Spinal cord (tissue), 10 donors: Measurements from ENCODE around the gene GRK6. TPM values are rescaled to one million over a fixed set of nuclear protein-coding genes. Genes with fewer than 3 reads are reported as not detected.
"Not testable (repeated sequence)": the region's sequence is repeated elsewhere in the genome, so short reads cannot be mapped to it uniquely, and the experiment has no call there.

Experiments
- DNase-seq, 6 donors: peaks; one replicate each; pipeline versions ENCODE4 v3.0.0 to v3.0.0-alpha.2; 2013 to 2015; ENCODE audit warnings: low spot score in 6 of 6, low read depth in 4 of 6
- H3K27ac ChIP-seq: one replicate; pipeline ENCODE4 v1.5.1; 2013; ENCODE audit warnings: low read depth, low read length, control low read depth
- H3K27me3 ChIP-seq: one replicate; pipeline ENCODE4 v1.6.1; 2013; ENCODE audit warnings: low read length; ENCODE audit not compliant: control insufficient read depth, insufficient read depth
- H3K36me3 ChIP-seq: one replicate; pipeline ENCODE4 v1.6.1; 2013; ENCODE audit warnings: low read length; ENCODE audit not compliant: control insufficient read depth, insufficient read depth
- H3K4me1 ChIP-seq: one replicate; pipeline ENCODE4 v1.6.1; 2013; ENCODE audit warnings: low read length; ENCODE audit not compliant: control insufficient read depth, insufficient read depth
- H3K4me3 ChIP-seq: one replicate; pipeline ENCODE4 v1.5.1; 2013; ENCODE audit warnings: low read depth, low read length, control low read depth
- H3K9me3 ChIP-seq: one replicate; pipeline ENCODE4 v1.6.1; 2013; ENCODE audit warnings: low read length; ENCODE audit not compliant: control insufficient read depth, insufficient read depth
- WGBS: methylation state at CpG from one replicate; pipeline ENCODE4 v1.1.5; 2013; ENCODE audit warnings: missing lambda C conversion rate; ENCODE audit not compliant: insufficient coverage; 5-methylcytosine and 5-hydroxymethylcytosine counted together
- polyA plus RNA-seq, 2 donors: library from polyadenylated mRNA; unstranded; fragments of 120-200 nt; gene quantifications; one replicate each; pipeline ENCODE4 v1.2.1, GENCODE V29; 2013; ENCODE audit not compliant: insufficient read length in 2 of 2
- total RNA-seq, 2 donors: library from RNA; depleted of rRNA in 1 of 2; stranded (reverse); fragments of 120-200 nt in 1 of 2; fragments of >200 nt in 1 of 2; gene quantifications; one replicate each; pipeline versions ENCODE4 v1.2.3 to v1.2.4, GENCODE V29; 2013 to 2014
- donor health status: healthy.

Gene GRK6
- total and polyA plus RNA-seq, 4 donors = 16.7 to 42.4 (median 32.2) TPM

DNA sequence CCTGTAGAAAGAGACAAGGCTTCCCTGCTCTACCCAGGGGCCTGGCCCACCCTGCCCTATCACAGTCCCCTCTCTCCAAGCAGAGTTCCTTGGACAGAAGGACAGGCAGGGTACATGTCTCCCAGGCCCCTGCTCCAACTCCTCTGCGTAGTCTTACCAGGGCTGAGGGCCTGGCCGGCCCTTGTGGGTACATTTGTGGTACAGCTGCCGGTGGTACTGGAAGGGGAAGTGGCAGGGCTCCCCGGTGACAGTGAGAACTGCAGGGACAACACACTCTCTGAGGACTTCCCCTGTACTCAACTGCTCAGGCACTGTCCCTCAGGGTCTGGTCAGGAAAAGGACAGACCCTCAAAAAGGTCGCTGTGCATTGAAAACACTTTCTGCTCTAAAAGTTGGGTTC, 20.7 kb upstream of the GRK6 start:
- DNase-seq = no peak
- Histone ChIP-seq H3K27ac (no peak overlapping the region), H3K4me3 (no peak overlapping the region), H3K4me1 (peaks cover 39% of the 10 kb centered on the region), H3K36me3 (no peaks in the 10 kb centered on the region), H3K27me3 (peaks cover 43% of the 10 kb centered on the region), H3K9me3 (no peaks in the 10 kb centered on the region)
- 84% methylated on average over 4 of the region's 5 CpGs for WGBS

GRCh38 chr5:177409043-177409801, 17.3 kb upstream of the GRK6 start, which contains the start of gene F12:
Gene F12, minus strand, starts transcription at chr5:177409564. Its CDS starts 37 bp downstream, at chr5:177409527.
- H3K4me3 ChIP-seq = no peak within 1 kb of the TSS
- no peak within 1 kb of the TSS for H3K27ac ChIP-seq
- H3K27me3 ChIP-seq = peaks cover 9% of the 10 kb centered on the region
- no peaks in the 10 kb centered on the region for H3K36me3 ChIP-seq
- no peak for DNase-seq
- WGBS = 89% methylated on average over 8 of the region's 9 CpGs
- H3K9me3 ChIP-seq = no peaks in the 10 kb centered on the region
- H3K4me1 ChIP-seq = peaks cover 15% of the 10 kb centered on the region

- no peak for DNase-seq
- H3K27ac ChIP-seq = no peak overlapping the region
- H3K4me1 ChIP-seq = peaks cover 1% of the 10 kb centered on the region
- WGBS = 89% methylated on average over 3 of the region's 3 CpGs
- no peak overlapping the region for H3K4me3 ChIP-seq
- H3K27me3 ChIP-seq = peaks cover under 1% of the 10 kb centered on the region
- no peaks in the 10 kb centered on the region for H3K9me3 ChIP-seq
- no peaks in the 10 kb centered on the region for H3K36me3 ChIP-seq
Observed at GRCh38 chr5:177410575-177410974, 15.9 kb upstream of the GRK6 start.

DNA sequence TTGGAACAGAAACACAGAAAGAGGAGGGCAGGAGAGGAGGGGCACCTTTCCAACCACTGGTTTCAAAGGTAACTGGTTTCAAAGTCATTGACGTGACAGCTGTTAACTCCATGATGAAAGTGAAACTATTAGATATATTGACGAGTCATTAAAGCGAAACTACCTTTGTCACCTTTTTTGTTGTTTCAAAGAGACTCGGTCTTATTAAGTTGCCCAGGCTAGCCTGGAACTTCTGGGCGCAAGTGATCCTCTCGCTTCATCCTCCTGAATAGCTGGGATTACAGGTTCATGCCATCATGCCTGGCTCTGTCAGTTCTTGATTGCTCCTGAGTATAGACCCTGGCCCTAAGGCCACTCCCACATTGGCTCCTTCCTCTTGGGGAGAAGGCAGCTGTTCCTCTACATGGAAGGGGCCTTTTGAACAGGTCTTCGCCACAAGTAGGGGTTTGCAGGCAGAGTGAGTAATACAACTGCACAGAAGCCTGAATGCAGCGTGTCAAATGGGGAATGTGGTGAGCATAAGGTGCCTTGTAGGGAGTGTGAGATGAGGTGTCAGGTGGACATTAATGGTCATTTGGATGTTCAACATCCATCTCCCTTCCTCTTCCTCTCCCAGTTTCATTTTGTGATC, 13.8 kb upstream of the GRK6 start:
- Histone ChIP-seq H3K9me3 (no peaks in the 10 kb centered on the region), H3K4me3 (no peak overlapping the region), H3K27ac (no peak overlapping the region), H3K27me3 (no peaks in the 10 kb centered on the region), H3K4me1 (no peaks in the 10 kb centered on the region), H3K36me3 (no peaks in the 10 kb centered on the region)
- 85% methylated on average over 6 of the region's 8 CpGs for WGBS
- DNase-seq = no peak

DNA sequence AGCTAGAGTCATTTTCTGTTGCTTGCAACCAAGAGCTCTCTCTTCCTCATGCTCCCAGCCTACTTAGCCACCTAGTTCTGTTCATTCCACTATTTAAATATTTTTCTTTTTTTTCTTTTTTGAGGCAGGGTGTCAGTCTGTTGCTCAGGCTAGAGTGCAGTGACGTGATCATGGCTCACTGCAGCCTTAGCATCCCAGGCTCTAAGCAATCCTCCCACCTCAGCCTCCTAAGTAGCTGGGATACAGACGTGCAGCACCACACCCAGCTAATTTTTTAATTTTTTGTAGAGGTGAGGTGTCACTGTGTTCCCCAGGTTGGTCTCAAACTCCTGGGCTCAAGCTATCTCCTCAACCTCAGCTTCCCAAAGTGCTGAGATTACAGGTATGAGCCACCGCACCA, 12.0 kb upstream of the GRK6 start:
- no CpG with 5 or more reads among the region's 3 CpGs for WGBS

GRCh38 chr5:177417081-177417480, 9.4 kb upstream of the GRK6 start:
- not testable (repeated sequence) for H3K27ac ChIP-seq, H3K9me3 ChIP-seq, DNase-seq, H3K36me3 ChIP-seq, H3K27me3 ChIP-seq, H3K4me3 ChIP-seq, H3K4me1 ChIP-seq
- WGBS = 100% methylated on average over 2 of the region's 6 CpGs

More for the DNA sequence above, 12.0 kb upstream of the GRK6 start:
- Histone ChIP-seq H3K4me1 (no peaks in the 10 kb centered on the region), H3K4me3 (no peak overlapping the region), H3K27me3 (no peaks in the 10 kb centered on the region), H3K9me3 (no peaks in the 10 kb centered on the region), H3K27ac (no peak overlapping the region), H3K36me3 (no peaks in the 10 kb centered on the region)
- no peak for DNase-seq

DNA sequence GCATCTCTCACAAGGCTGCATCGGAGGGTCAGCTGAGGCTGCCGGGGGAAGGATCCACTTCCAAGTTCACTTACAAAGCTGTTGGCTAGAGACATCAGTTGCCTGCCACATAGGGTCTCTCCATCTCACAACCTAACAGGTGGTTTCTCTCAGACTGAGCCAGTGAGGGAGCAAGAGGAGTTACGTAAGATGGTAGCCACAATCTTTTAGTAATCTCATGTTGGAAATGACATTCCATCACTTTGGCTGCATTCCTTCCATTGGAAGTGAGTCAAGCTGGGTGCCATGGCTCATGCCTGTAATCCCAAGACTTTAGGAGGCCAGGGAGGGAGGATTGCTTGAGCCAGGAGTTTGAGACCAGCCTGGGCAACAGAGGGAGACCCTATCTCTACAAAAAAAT, 7.4 kb upstream of the GRK6 start:
- Histone ChIP-seq H3K27me3 (no peaks in the 10 kb centered on the region), H3K36me3 (no peaks in the 10 kb centered on the region), H3K4me1 (no peaks in the 10 kb centered on the region), H3K9me3 (no peaks in the 10 kb centered on the region), H3K27ac (no peak overlapping the region), H3K4me3 (no peak overlapping the region)
- no peak for DNase-seq
- 100% methylated on average over 1 of the region's 3 CpGs for WGBS

GRCh38 chr5:177420472-177420871, 6.0 kb upstream of the GRK6 start:
- not testable (repeated sequence) for H3K4me1 ChIP-seq, H3K27me3 ChIP-seq, H3K9me3 ChIP-seq, H3K36me3 ChIP-seq, H3K27ac ChIP-seq, H3K4me3 ChIP-seq, DNase-seq
- 82% methylated on average over 6 of the region's 7 CpGs for WGBS

GRCh38 chr5:177421062-177421798, 5.2 kb upstream of the GRK6 start:
- 42% methylated on average over 1 of the region's 6 CpGs for WGBS
- Histone ChIP-seq H3K27me3 (no peaks in the 10 kb centered on the region), H3K4me3 (no peak overlapping the region), H3K9me3 (no peaks in the 10 kb centered on the region), H3K36me3 (no peaks in the 10 kb centered on the region), H3K4me1 (peaks cover 8% of the 10 kb centered on the region), H3K27ac (no peak overlapping the region)
- peak in 1 of 6 donors; percentile 17 for DNase-seq
